K562 (cell line): Measurements from ENCODE around the gene SNRPD2. TPM values are rescaled to one million over a fixed set of nuclear protein-coding genes. Genes with fewer than 3 reads are reported as not detected.

Source experiments
- CREM ChIP-seq: IDR thresholded peaks from 2 replicates; pipeline ENCODE4 v1.6.1; 2014; ENCODE audit warnings: antibody characterized with exemption, low read depth
- DEAF1 ChIP-seq: fragments of 450-650 bp; formaldehyde crosslinking; IDR thresholded peaks from 2 replicates; pipeline ENCODE4 v1.4.0; 2020; ENCODE audit warnings: mild to moderate bottlenecking, moderate library complexity
- FOSL1 ChIP-seq: fragments of 200-800 bp; sonication (Bioruptor generic); conservative IDR thresholded peaks from 2 replicates; pipeline ENCODE4 v1.6.1; 2016; ENCODE audit warnings: missing genetic modification characterization, missing compliant biosample characterization
- FOXK1 ChIP-seq: sonication (generic); formaldehyde crosslinking; IDR thresholded peaks from 2 replicates; pipeline ENCODE4 v1.8.0; 2022; ENCODE audit warnings: missing genetic modification reagents, mild to moderate bottlenecking, borderline replicate concordance
- RBFOX2 ChIP-seq: fragments of 200-400 bp; formaldehyde crosslinking; IDR thresholded peaks from 2 replicates; pipeline ENCODE4 v1.6.1; 2017; ENCODE audit warnings: low read depth, mild to moderate bottlenecking, low read length, moderate library complexity
- TSC22D4 ChIP-seq: fragments of 450-650 bp; IDR thresholded peaks from 2 replicates; pipeline ENCODE4 v1.6.1; 2016; ENCODE audit warnings: missing genetic modification characterization, missing biosample characterization, control low read depth
- ZNF174 ChIP-seq: fragments of 250-450 bp; sonication (Bioruptor Pico); IDR thresholded peaks from 2 replicates; pipeline ENCODE4 v1.4.0; 2020; ENCODE audit warnings: mild to moderate bottlenecking
- ZNF277 ChIP-seq: fragments of 250-450 bp; sonication (Bioruptor Pico); IDR thresholded peaks from 2 replicates; pipeline ENCODE4 v1.8.0; 2022; ENCODE audit warnings: inconsistent platforms, mild to moderate bottlenecking, moderate library complexity, borderline replicate concordance
- polyA plus RNA-seq, 8 experiments: library from polyadenylated mRNA; depleted of rRNA in 4 of 8; stranded (reverse) in 5 of 8; unstranded in 3 of 8; fragments of >200 nt; fragmentation: Nextera tagmentation in 2 of 8; fragmentation: Illumina TruSeq in 1 of 8; extraction: Ambion mirVana in 2 of 8; extraction: Trizol in 1 of 8; gene quantifications; 2 replicates each; pipeline versions ENCODE4 v1.2.1 to v1.2.3, GENCODE V29; 2011 to 2014; ENCODE audit warnings: inconsistent platforms in 1 of 8, missing spikeins in 1 of 8
- total RNA-seq, 7 experiments: library from RNA; depleted of rRNA in 6 of 7; stranded (reverse); fragments of >200 nt in 6 of 7; fragmentation: Illumina TruSeq in 2 of 7; extraction: Trizol in 2 of 7; gene quantifications; 2 replicates each; pipeline versions ENCODE4 v1.2.1 to v1.2.3, GENCODE V29; 2011 to 2021; ENCODE audit warnings: low replicate concordance in 1 of 7
- TF ChIP-seq, protein P1 (sequence below): fragments of 450-650 bp; IDR thresholded peaks from one replicate; pipeline ENCODE4 v1.6.1; 2018; ENCODE audit warnings: mild to moderate bottlenecking, moderate library complexity; ENCODE audit not compliant: partially characterized antibody
- TF ChIP-seq, protein P2 (sequence below): sonication (generic); formaldehyde crosslinking; IDR thresholded peaks from 2 replicates; pipeline ENCODE4 v1.8.1; 2023; ENCODE audit warnings: mild to moderate bottlenecking, missing genetic modification reagents

The SNRPD2 gene
- total and polyA plus RNA-seq, 9 of the 15 experiments (the other 6 are each of a cell fraction or from before 2014, with no cell fraction given) = 728 to 4,411 (median 1,029) TPM

DNA sequence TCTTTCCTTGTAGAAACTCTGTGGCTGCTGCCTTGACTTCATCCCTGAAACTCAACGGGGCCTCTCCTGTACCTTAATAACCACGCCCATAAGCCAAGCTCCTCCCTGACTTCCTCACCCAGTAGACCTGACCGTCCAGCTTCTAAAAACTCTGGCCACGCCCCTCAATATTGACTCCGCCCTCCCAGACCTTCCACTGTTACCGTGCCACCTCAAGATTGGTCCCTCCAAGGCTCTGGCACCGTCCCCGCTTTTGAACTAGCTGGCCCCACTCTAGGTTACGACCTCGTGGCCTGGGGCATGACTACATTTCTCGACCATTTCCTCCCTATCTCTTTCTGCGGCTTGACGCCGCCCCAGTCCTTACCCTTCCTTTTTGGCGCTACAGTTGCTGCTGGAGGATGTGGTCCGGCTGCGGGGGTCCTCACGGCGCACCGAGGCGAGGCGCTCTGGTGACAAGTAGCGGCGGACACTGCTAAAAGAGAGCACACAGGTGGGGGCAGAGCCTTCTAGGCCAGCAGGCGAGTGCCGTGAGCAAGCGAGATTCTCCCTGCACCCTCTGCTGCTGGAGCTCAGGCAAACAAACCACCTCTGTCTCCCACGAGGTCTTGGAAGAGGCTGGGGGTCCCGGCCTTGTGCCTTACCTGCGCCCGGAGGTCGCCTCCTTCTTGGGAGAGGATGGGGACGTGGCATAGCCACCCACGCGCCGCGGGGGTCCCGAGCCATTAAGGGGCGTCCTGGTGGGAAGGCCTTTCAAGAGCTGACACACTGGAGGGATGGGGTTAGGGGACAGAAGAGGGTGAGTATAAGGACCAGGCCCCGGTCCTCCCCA is 50.3 kb downstream of the SNRPD2 start (continued):
- TF ChIP-seq FOXK1 (CRISPR knock-in tag) (0 out of 2 replicates have a peak, but pooled peaks have one; percentile 46), RBFOX2 (no peak), ZNF174 (CRISPR knock-in tag) (no peak), TSC22D4 (no peak), DEAF1 (CRISPR knock-in tag) (no peak), ZNF277 (no peak), CREM (0 out of 2 replicates have a peak, but pooled peaks have one; percentile 5), FOSL1 (tag) (no peak)
- TF ChIP-seq, protein P1, sequence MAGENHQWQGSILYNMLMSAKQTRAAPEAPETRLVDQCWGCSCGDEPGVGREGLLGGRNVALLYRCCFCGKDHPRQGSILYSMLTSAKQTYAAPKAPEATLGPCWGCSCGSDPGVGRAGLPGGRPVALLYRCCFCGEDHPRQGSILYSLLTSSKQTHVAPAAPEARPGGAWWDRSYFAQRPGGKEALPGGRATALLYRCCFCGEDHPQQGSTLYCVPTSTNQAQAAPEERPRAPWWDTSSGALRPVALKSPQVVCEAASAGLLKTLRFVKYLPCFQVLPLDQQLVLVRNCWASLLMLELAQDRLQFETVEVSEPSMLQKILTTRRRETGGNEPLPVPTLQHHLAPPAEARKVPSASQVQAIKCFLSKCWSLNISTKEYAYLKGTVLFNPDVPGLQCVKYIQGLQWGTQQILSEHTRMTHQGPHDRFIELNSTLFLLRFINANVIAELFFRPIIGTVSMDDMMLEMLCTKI = no peak
- TF ChIP-seq, protein P2, sequence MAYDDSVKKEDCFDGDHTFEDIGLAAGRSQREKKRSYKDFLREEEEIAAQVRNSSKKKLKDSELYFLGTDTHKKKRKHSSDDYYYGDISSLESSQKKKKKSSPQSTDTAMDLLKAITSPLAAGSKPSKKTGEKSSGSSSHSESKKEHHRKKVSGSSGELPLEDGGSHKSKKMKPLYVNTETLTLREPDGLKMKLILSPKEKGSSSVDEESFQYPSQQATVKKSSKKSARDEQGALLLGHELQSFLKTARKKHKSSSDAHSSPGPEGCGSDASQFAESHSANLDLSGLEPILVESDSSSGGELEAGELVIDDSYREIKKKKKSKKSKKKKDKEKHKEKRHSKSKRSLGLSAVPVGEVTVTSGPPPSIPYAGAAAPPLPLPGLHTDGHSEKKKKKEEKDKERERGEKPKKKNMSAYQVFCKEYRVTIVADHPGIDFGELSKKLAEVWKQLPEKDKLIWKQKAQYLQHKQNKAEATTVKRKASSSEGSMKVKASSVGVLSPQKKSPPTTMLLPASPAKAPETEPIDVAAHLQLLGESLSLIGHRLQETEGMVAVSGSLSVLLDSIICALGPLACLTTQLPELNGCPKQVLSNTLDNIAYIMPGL (CRISPR knock-in tag) = no peak
